K562 (cell line): ENCODE data around the gene SOX30. TPM values are rescaled to one million over a fixed set of nuclear protein-coding genes. Genes with fewer than 3 reads are reported as not detected.

Experiments used
- ATAC-seq: fragments of 200-7000 bp; cut with Tn5 transposase; 3 replicates; pipeline ENCODE4 v1.9.1; 2020; ENCODE audit warnings: moderate library complexity
- BruUV-seq: library from RNA; stranded (reverse); fragments of 400-500 nt; replicated peaks from 2 replicates; lab custom pipeline; 2021; lab: Mats Ljungman, UMichigan
- CTCF ChIA-PET: fragments of 300-600 bp; formaldehyde crosslinking; extraction: SDS; loops from one replicate; lab custom pipeline; 2021; ENCODE audit warnings: low intra/inter-chr PET ratio; lab: Yijun Ruan, JAX
- POLR2A ChIA-PET: fragments of 300-600, 350-650 bp; sonication (Branson Sonifier 250); formaldehyde crosslinking; extraction: SDS; loops from one replicate; lab custom pipeline; 2021; ENCODE audit warnings: antibody characterized with exemption, inconsistent platforms; lab: Yijun Ruan, JAX
- DNase-seq, 4 experiments: peaks; one replicate each; pipeline versions ENCODE4 v3.0.0 to v3.0.0-alpha.2; 2011 to 2018; ENCODE audit warnings: low spot score in 3 of 4, mixed read lengths in 3 of 4; ENCODE audit errors: extremely low read depth in 1 of 4
- FAIRE-seq: peaks from 2 replicates; lab custom pipeline; 2011; peaks lifted over from hg19 to GRCh38; lab: Jason Lieb, UNC
- H2AFZ ChIP-seq: 2 replicates; pipeline ENCODE4 v1.6.0; 2011; ENCODE audit warnings: low read depth, low read length, control low read depth, inconsistent platforms
- H3K27ac ChIP-seq: fragments of 200-600 bp; 3 replicates; pipeline ENCODE4 v1.8.0; 2011; ENCODE audit warnings: low read depth, mild to moderate bottlenecking, control low read depth, inconsistent platforms, low read length, moderate library complexity, mixed read lengths; ENCODE audit errors: extremely low read depth
- H3K27me3 ChIP-seq, 2 experiments: fragments of 300-600 bp in 1 of 2; 2 replicates in 1 of 2; 3 replicates in 1 of 2; pipeline versions ENCODE4 v1.6.0 to v1.8.0; 2011; ENCODE audit warnings: inconsistent platforms in 2 of 2, low read length in 2 of 2, mild to moderate bottlenecking in 1 of 2, mixed read lengths in 1 of 2, moderate library complexity in 1 of 2; ENCODE audit not compliant: control insufficient read depth in 2 of 2, insufficient read depth in 2 of 2
- H3K36me3 ChIP-seq: fragments of 300-600 bp; 3 replicates; pipeline ENCODE4 v1.8.0; 2011; ENCODE audit warnings: mild to moderate bottlenecking, low read length, inconsistent platforms; ENCODE audit not compliant: control insufficient read depth, insufficient read depth
- H3K4me1 ChIP-seq, 2 experiments: fragments of 200-600 bp in 1 of 2; replicated peaks in 1 of 2; 2 replicates in 1 of 2; 3 replicates in 1 of 2; pipeline versions ENCODE4 v1.5.1 to v1.8.0; 2011; ENCODE audit warnings: inconsistent platforms in 2 of 2, low read length in 2 of 2, mild to moderate bottlenecking in 1 of 2, mixed read lengths in 1 of 2, moderate library complexity in 1 of 2; ENCODE audit not compliant: control insufficient read depth in 2 of 2, insufficient read depth in 2 of 2
- H3K4me2 ChIP-seq: 2 replicates; pipeline ENCODE4 v1.6.1; 2011; ENCODE audit warnings: low read length, control low read depth, inconsistent platforms, mixed read lengths; ENCODE audit not compliant: insufficient read depth
- H3K4me3 ChIP-seq: fragments of 200-600 bp; sonication (generic), shearing (Covaris generic); 2 replicates; pipeline ENCODE4 v1.5.1; 2016; ENCODE audit warnings: control low read depth, inconsistent platforms
- H3K79me2 ChIP-seq: fragments of 200-600 bp; 3 replicates; pipeline ENCODE4 v1.8.0; 2011; ENCODE audit warnings: low read length, inconsistent platforms; ENCODE audit not compliant: control insufficient read depth, insufficient read depth
- H3K9ac ChIP-seq, 2 experiments: 2 replicates each; pipeline versions ENCODE4 v1.6.0 to v1.6.1; 2011; ENCODE audit warnings: low read depth in 2 of 2, low read length in 2 of 2, control low read depth in 1 of 2, inconsistent platforms in 1 of 2, mild to moderate bottlenecking in 1 of 2, mixed read lengths in 1 of 2; ENCODE audit not compliant: insufficient read depth in 1 of 2
- H3K9me1 ChIP-seq: one replicate; pipeline ENCODE4 v1.6.0; 2011; ENCODE audit warnings: inconsistent platforms, mild to moderate bottlenecking, low read length, moderate library complexity; ENCODE audit not compliant: control insufficient read depth, insufficient read depth
- H3K9me3 ChIP-seq: replicated peaks from 2 replicates; pipeline ENCODE4 v1.5.1; 2011; ENCODE audit warnings: low read depth, low read length, inconsistent platforms; ENCODE audit not compliant: control insufficient read depth, insufficient read depth
- H4K20me1 ChIP-seq: replicated peaks from 2 replicates; pipeline ENCODE4 v1.6.1; 2011; ENCODE audit warnings: low read length, inconsistent platforms, mixed read lengths; ENCODE audit not compliant: control insufficient read depth, insufficient read depth
- IFI16 ChIP-seq: fragments of 250-450 bp; sonication (Bioruptor Pico); IDR thresholded peaks from 2 replicates; pipeline ENCODE4 v2.1.2; 2022; ENCODE audit warnings: mild to moderate bottlenecking, inconsistent platforms
- KLF13 ChIP-seq: fragments of 450-650 bp; IDR thresholded peaks from 2 replicates; pipeline ENCODE4 v1.6.1; 2016; ENCODE audit warnings: missing genetic modification characterization, low read depth, mild to moderate bottlenecking, missing compliant biosample characterization, moderate library complexity, borderline replicate concordance
- MED1 ChIP-seq: sonication (generic); formaldehyde crosslinking; IDR thresholded peaks from 2 replicates; pipeline ENCODE4 v1.8.1; 2023; ENCODE audit warnings: missing genetic modification reagents, borderline replicate concordance
- NUFIP1 ChIP-seq: fragments of 450-650 bp; IDR thresholded peaks from 2 replicates; pipeline ENCODE4 v1.6.1; 2018; ENCODE audit not compliant: partially characterized antibody
- PHF8 ChIP-seq: fragments of 200-600 bp; sonication (generic); IDR thresholded peaks from 2 replicates; pipeline ENCODE4 v1.6.1; 2012; ENCODE audit warnings: mixed run types, mild to moderate bottlenecking, inconsistent platforms, low read length, moderate library complexity, borderline replicate concordance
- PTRF ChIP-seq: fragments of 450-650 bp; IDR thresholded peaks from 2 replicates; pipeline ENCODE4 v1.6.1; 2016; ENCODE audit warnings: mild to moderate bottlenecking, missing genetic modification characterization, missing compliant biosample characterization
- RHOXF2B ChIP-seq: fragments of 250-450 bp; sonication (Bioruptor Pico); conservative IDR thresholded peaks from 2 replicates; pipeline ENCODE4 v1.5.1; 2021
- SMAD4 ChIP-seq: fragments of 250-450 bp; sonication (Bioruptor Pico); conservative IDR thresholded peaks from 2 replicates; pipeline ENCODE4 v1.8.0; 2021; ENCODE audit warnings: inconsistent platforms, mild to moderate bottlenecking, moderate library complexity
- TSC22D4 ChIP-seq: fragments of 450-650 bp; IDR thresholded peaks from 2 replicates; pipeline ENCODE4 v1.6.1; 2016; ENCODE audit warnings: missing genetic modification characterization, missing biosample characterization, control low read depth
- ZNF212 ChIP-seq: fragments of 450-650 bp; formaldehyde crosslinking; IDR thresholded peaks from 2 replicates; pipeline ENCODE4 v1.4.0; 2020; ENCODE audit warnings: mild to moderate bottlenecking
- ZNF699 ChIP-seq: fragments of 250-450 bp; sonication (Bioruptor Pico); IDR thresholded peaks from 2 replicates; pipeline ENCODE4 v1.8.0; 2021; ENCODE audit warnings: mild to moderate bottlenecking, moderate library complexity; ENCODE audit not compliant: insufficient replicate concordance
- WGBS: fragments of 100-300 bp; shearing (Covaris generic); methylation state at CpG from one replicate; pipeline ENCODE4 v1.1.6; 2016; ENCODE audit warnings: low coverage, mixed read lengths; ENCODE audit not compliant: insufficient coverage; ENCODE audit errors: missing lambda C conversion rate; 5-methylcytosine and 5-hydroxymethylcytosine counted together
- in situ Hi-C: fragments of 300-500 bp; cut with MboI; formaldehyde crosslinking; loops from 4 replicates; pipeline ENCODE4 v1.15.0; 2018; ENCODE audit warnings: inconsistent platforms, mixed read lengths
- intact Hi-C: fragments of 100-400 bp; cut with micrococcal nuclease; formaldehyde crosslinking; loops from 2 replicates; pipeline ENCODE4 v1.14.2; 2022
- polyA plus RNA-seq, 8 experiments: library from polyadenylated mRNA; depleted of rRNA in 4 of 8; stranded (reverse) in 5 of 8; unstranded in 3 of 8; fragments of >200 nt; fragmentation: Nextera tagmentation in 2 of 8; fragmentation: Illumina TruSeq in 1 of 8; extraction: Ambion mirVana in 2 of 8; extraction: Trizol in 1 of 8; gene quantifications; 2 replicates each; pipeline versions ENCODE4 v1.2.1 to v1.2.3, GENCODE V29; 2011 to 2014; ENCODE audit warnings: inconsistent platforms in 1 of 8, missing spikeins in 1 of 8
- total RNA-seq, 7 experiments: library from RNA; depleted of rRNA in 6 of 7; stranded (reverse); fragments of >200 nt in 6 of 7; fragmentation: Illumina TruSeq in 2 of 7; extraction: Trizol in 2 of 7; gene quantifications; 2 replicates each; pipeline versions ENCODE4 v1.2.1 to v1.2.3, GENCODE V29; 2011 to 2021; ENCODE audit warnings: low replicate concordance in 1 of 7
- TF ChIP-seq, protein P1 (sequence below): IDR thresholded peaks from 2 replicates; pipeline ENCODE4 v1.6.1; 2016; ENCODE audit warnings: missing genetic modification characterization, missing compliant biosample characterization
- TF ChIP-seq, protein P2 (sequence below): fragments of 250-450 bp; sonication (Bioruptor Pico); IDR thresholded peaks from 2 replicates; pipeline ENCODE4 v1.6.1; 2021; ENCODE audit warnings: mild to moderate bottlenecking
- TF ChIP-seq, protein P3 (sequence below): fragments of 450-650 bp; IDR thresholded peaks from 2 replicates; pipeline ENCODE4 v1.6.1; 2016; ENCODE audit warnings: missing biosample characterization, missing genetic modification characterization

Gene SOX30
- total and polyA plus RNA-seq, 9 of the 15 experiments (the other 6 are each of a cell fraction or from before 2014, with no cell fraction given) = not detected

DNA sequence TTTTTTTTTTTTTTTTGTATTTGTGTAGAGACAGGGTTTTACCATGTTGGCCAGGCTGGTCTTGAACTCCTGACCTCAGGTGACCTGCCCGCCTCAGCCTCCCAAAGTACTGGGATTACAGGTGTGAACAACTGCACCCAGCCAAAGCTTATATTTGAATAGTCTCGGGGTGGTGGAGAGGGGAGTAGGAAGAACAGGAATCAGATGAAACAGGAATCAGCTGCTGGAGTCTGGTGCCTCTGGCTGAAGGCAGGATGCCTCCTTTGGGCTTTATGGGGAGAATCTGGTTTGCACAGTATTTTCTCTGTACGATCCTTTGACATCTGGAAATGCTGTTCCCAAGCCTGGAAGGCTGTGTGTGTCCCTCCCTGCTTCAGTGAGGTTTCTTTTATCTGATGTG, 30.0 kb upstream of the SOX30 start:
- CTCF ChIA-PET = no interaction called here
- in situ Hi-C loops = no loop called here
- no peak for ATAC-seq

DNA sequence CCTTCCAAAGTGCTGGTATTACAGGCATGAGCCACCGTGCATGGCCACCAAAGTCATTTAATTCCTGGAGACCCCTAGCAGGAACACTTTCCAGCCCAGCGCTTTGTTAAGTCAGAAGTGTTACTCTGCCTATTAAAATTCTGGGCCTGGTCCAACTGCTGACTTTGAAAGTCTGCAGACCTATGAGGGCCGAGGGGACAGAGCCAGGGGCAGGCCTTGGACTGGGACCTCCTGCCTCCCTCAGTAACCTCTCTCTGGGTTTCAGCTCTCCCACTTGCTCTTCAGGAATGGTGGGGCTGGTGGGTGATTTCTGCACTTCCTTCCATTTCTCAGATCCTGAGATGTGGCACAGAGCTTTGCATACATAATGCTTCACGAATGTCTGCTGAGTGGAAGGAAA, 28.8 kb upstream of the SOX30 start:
- no peak for FAIRE-seq
- ATAC-seq = no peak
- CTCF ChIA-PET = no interaction called here
- TF ChIP-seq PHF8 (no peak), PTRF (tag) (no peak), TSC22D4 (tag) (no peak), NUFIP1 (no peak), KLF13 (tag) (no peak), SMAD4 (CRISPR knock-in tag) (no peak), IFI16 (CRISPR knock-in tag) (no peak), ZNF212 (CRISPR knock-in tag) (no peak), MED1 (CRISPR knock-in tag) (no peak)
- TF ChIP-seq, protein P1, sequence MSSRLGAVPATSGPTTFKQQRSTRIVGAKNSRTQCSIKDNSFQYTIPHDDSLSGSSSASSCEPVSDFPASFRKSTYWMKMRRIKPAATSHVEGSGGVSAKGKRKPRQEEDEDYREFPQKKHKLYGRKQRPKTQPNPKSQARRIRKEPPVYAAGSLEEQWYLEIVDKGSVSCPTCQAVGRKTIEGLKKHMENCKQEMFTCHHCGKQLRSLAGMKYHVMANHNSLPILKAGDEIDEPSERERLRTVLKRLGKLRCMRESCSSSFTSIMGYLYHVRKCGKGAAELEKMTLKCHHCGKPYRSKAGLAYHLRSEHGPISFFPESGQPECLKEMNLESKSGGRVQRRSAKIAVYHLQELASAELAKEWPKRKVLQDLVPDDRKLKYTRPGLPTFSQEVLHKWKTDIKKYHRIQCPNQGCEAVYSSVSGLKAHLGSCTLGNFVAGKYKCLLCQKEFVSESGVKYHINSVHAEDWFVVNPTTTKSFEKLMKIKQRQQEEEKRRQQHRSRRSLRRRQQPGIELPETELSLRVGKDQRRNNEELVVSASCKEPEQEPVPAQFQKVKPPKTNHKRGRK (tag) = no peak
- TF ChIP-seq, protein P2, sequence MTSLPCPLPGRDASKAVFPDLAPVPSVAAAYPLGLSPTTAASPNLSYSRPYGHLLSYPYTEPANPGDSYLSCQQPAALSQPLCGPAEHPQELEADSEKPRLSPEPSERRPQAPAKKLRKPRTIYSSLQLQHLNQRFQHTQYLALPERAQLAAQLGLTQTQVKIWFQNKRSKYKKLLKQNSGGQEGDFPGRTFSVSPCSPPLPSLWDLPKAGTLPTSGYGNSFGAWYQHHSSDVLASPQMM = no peak

More for the DNA sequence above, 30.0 kb upstream of the SOX30 start:
- Histone ChIP-seq H4K20me1 (no peaks in the 10 kb centered on the region), H3K36me3 (no peaks in the 10 kb centered on the region), H3K9me1 (no peaks in the 10 kb centered on the region), H3K27me3 (peaks cover 10 to 23% of the 10 kb centered on the region in 2 experiments), H3K4me1 (no peaks in the 10 kb centered on the region), H3K27ac (no peak overlapping the region), H3K9me3 (no peaks in the 10 kb centered on the region), H3K4me3 (no peak overlapping the region), H2AFZ (no peak overlapping the region), H3K4me2 (no peak overlapping the region), H3K79me2 (no peaks in the 10 kb centered on the region), H3K9ac (no peak overlapping the region)
- BruUV-seq = no TSS peak
- intact Hi-C loops = no loop called here
- FAIRE-seq (no peak), DNase-seq (no peak)
- WGBS = 0% methylated on average over 3 of the region's 3 CpGs
- POLR2A ChIA-PET = interaction anchor here (1.3 kb wide), 1 partner anchor 12 kb away, joined by 3 read pairs; no protein-coding TSS in a partner anchor
- no peak for TF ChIP-seq RHOXF2B (CRISPR knock-in tag)
- TF ChIP-seq, protein P3, sequence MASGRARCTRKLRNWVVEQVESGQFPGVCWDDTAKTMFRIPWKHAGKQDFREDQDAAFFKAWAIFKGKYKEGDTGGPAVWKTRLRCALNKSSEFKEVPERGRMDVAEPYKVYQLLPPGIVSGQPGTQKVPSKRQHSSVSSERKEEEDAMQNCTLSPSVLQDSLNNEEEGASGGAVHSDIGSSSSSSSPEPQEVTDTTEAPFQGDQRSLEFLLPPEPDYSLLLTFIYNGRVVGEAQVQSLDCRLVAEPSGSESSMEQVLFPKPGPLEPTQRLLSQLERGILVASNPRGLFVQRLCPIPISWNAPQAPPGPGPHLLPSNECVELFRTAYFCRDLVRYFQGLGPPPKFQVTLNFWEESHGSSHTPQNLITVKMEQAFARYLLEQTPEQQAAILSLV (tag) = no peak
- no peak for TF ChIP-seq ZNF699 (CRISPR knock-in tag)

More for the DNA sequence above, 28.8 kb upstream of the SOX30 start:
- intact Hi-C loops = no loop called here
- H3K4me2 ChIP-seq = no peak overlapping the region
- H3K27me3 ChIP-seq = peaks cover 10 to 31% of the 10 kb centered on the region in 2 experiments
- no peaks in the 10 kb centered on the region for H3K79me2 ChIP-seq
- H3K9me3 ChIP-seq = no peaks in the 10 kb centered on the region
- no peak overlapping the region for H2AFZ ChIP-seq
- DNase-seq = no peak
- no peak overlapping the region for H3K9ac ChIP-seq
- H3K27ac ChIP-seq = no peak overlapping the region
- no peaks in the 10 kb centered on the region for H4K20me1 ChIP-seq
- no peaks in the 10 kb centered on the region for H3K4me1 ChIP-seq
- 10% methylated on average over 4 of the region's 4 CpGs for WGBS
- in situ Hi-C loops = no loop called here
- POLR2A ChIA-PET = no interaction called here
- H3K9me1 ChIP-seq = no peaks in the 10 kb centered on the region
- BruUV-seq = no TSS peak
- H3K4me3 ChIP-seq = no peak overlapping the region
- H3K36me3 ChIP-seq = no peaks in the 10 kb centered on the region
